IMR-90 (cell line): ENCODE data around the gene TNFRSF14. TPM values are rescaled to one million over a fixed set of nuclear protein-coding genes. Genes with fewer than 3 reads are reported as not detected.

Source experiments
- ATAC-seq: fragments of 200-7000 bp; cut with Tn5 transposase; 2 replicates; pipeline ENCODE4 v1.9.1; 2020; ENCODE audit warnings: low read depth, mild to moderate bottlenecking, moderate library complexity
- BruUV-seq: library from RNA; stranded (reverse); fragments of 400-500 nt; replicated peaks from 2 replicates; lab custom pipeline; 2021; lab: Mats Ljungman, UMichigan
- CTCF ChIA-PET: fragments of 300-600 bp; formaldehyde crosslinking; extraction: SDS; loops from one replicate; lab custom pipeline; 2021; ENCODE audit warnings: antibody characterized with exemption; lab: Yijun Ruan, JAX
- POLR2A ChIA-PET: fragments of 300-600 bp; sonication (Branson Sonifier 250); formaldehyde crosslinking; loops from one replicate; lab custom pipeline; 2022; ENCODE audit warnings: antibody characterized with exemption; ENCODE audit not compliant: unreplicated experiment; lab: Charles Lee
- DNase-seq: peaks from one replicate; pipeline ENCODE4 v3.0.0; 2013
- H2AFZ ChIP-seq: replicated peaks from 2 replicates; pipeline ENCODE3; 2013; ENCODE audit warnings: low read length, mild to moderate bottlenecking; ENCODE audit not compliant: poor library complexity
- H2AK5ac ChIP-seq: 2 replicates; pipeline ENCODE4 v1.6.1; 2013; ENCODE audit warnings: low read depth, low read length, inconsistent platforms
- H2AK9ac ChIP-seq: replicated peaks from 2 replicates; pipeline ENCODE3; 2013; ENCODE audit warnings: mild to moderate bottlenecking, low read depth, low read length, moderate library complexity; ENCODE audit not compliant: poor library complexity
- H2BK120ac ChIP-seq: 2 replicates; pipeline ENCODE4 v1.6.1; 2013; ENCODE audit warnings: low read depth, low read length, inconsistent platforms
- H2BK15ac ChIP-seq: 3 replicates; pipeline ENCODE4 v1.6.1; 2013; ENCODE audit warnings: low read depth, low read length, inconsistent platforms
- H2BK20ac ChIP-seq: 2 replicates; pipeline ENCODE4 v1.6.1; 2013; ENCODE audit warnings: low read depth, mild to moderate bottlenecking, inconsistent platforms, low read length, moderate library complexity
- H2BK5ac ChIP-seq: 2 replicates; pipeline ENCODE4 v1.6.1; 2013; ENCODE audit warnings: mild to moderate bottlenecking, low read depth, low read length, inconsistent platforms; ENCODE audit not compliant: poor library complexity, severe bottlenecking
- H3K14ac ChIP-seq: replicated peaks from 2 replicates; pipeline ENCODE4 v1.6.1; 2013; ENCODE audit warnings: low read depth, low read length, inconsistent platforms
- H3K18ac ChIP-seq: 2 replicates; pipeline ENCODE4 v1.6.1; 2013; ENCODE audit warnings: low read depth, low read length, control low read depth
- H3K23ac ChIP-seq: 2 replicates; pipeline ENCODE4 v1.6.1; 2013; ENCODE audit warnings: low read depth, low read length, inconsistent platforms
- H3K27ac ChIP-seq: 2 replicates; pipeline ENCODE4 v1.5.1; 2013; ENCODE audit warnings: mild to moderate bottlenecking, control low read depth, low read length; ENCODE audit not compliant: insufficient read depth
- H3K27me3 ChIP-seq: 2 replicates; pipeline ENCODE4 v1.6.1; 2013; ENCODE audit warnings: low read length; ENCODE audit not compliant: control insufficient read depth, insufficient read depth
- H3K36me3 ChIP-seq: 2 replicates; pipeline ENCODE4 v1.6.1; 2013; ENCODE audit warnings: low read length, mixed read lengths; ENCODE audit not compliant: control insufficient read depth, insufficient read depth
- H3K4ac ChIP-seq: 2 replicates; pipeline ENCODE4 v1.6.1; 2013; ENCODE audit warnings: low read depth, low read length, inconsistent platforms
- H3K4me1 ChIP-seq: 2 replicates; pipeline ENCODE4 v1.6.1; 2013; ENCODE audit warnings: low read length, mixed read lengths; ENCODE audit not compliant: control insufficient read depth, insufficient read depth
- H3K4me2 ChIP-seq: 2 replicates; pipeline ENCODE4 v1.6.1; 2013; ENCODE audit warnings: low read depth, mild to moderate bottlenecking, control low read depth, low read length, moderate library complexity
- H3K4me3 ChIP-seq: 2 replicates; pipeline ENCODE4 v1.5.1; 2013; ENCODE audit warnings: low read depth, mild to moderate bottlenecking, control low read depth, low read length, moderate library complexity; ENCODE audit not compliant: insufficient read depth
- H3K56ac ChIP-seq: 2 replicates; pipeline ENCODE4 v1.6.1; 2013; ENCODE audit warnings: low read length, inconsistent platforms; ENCODE audit not compliant: insufficient read depth; ENCODE audit errors: extremely low read depth
- H3K79me1 ChIP-seq, 2 experiments: 2 replicates each; pipeline ENCODE4 v1.6.1; 2013; ENCODE audit warnings: low read length in 2 of 2, inconsistent platforms in 1 of 2, low read depth in 1 of 2
- H3K9ac ChIP-seq: 2 replicates; pipeline ENCODE4 v1.6.1; 2013; ENCODE audit warnings: low read depth, low read length, control low read depth
- H3K9me1 ChIP-seq: 2 replicates; pipeline ENCODE4 v1.6.1; 2013; ENCODE audit warnings: low read length, inconsistent platforms; ENCODE audit not compliant: insufficient read depth
- H3K9me3 ChIP-seq: 2 replicates; pipeline ENCODE4 v1.6.1; 2013; ENCODE audit warnings: low read length; ENCODE audit not compliant: control insufficient read depth, insufficient read depth
- H4K20me1 ChIP-seq: 2 replicates; pipeline ENCODE4 v1.6.1; 2013; ENCODE audit warnings: low read length, inconsistent platforms; ENCODE audit not compliant: insufficient read depth
- H4K5ac ChIP-seq: 2 replicates; pipeline ENCODE4 v1.6.1; 2013; ENCODE audit warnings: mild to moderate bottlenecking, low read depth, low read length, control low read depth
- H4K8ac ChIP-seq, 2 experiments: 2 replicates each; pipeline ENCODE4 v1.6.1; 2013; ENCODE audit warnings: low read depth in 2 of 2, low read length in 2 of 2, control low read depth in 1 of 2, inconsistent platforms in 1 of 2
- H4K91ac ChIP-seq: 2 replicates; pipeline ENCODE4 v1.6.1; 2013; ENCODE audit warnings: low read depth, low read length, inconsistent platforms; ENCODE audit not compliant: insufficient read depth
- BHLHE40 ChIP-seq: fragments of 150-350 bp; IDR thresholded peaks from 2 replicates; pipeline ENCODE4 v1.6.1; 2016; ENCODE audit warnings: mild to moderate bottlenecking, low read depth, low read length
- CEBPB ChIP-seq: IDR thresholded peaks from 2 replicates; pipeline ENCODE4 v1.6.1; 2012; ENCODE audit warnings: low read depth, low read length, improper control_type of control experiment
- CHD1 ChIP-seq: IDR thresholded peaks from 2 replicates; pipeline ENCODE4 v1.6.1; 2012; ENCODE audit warnings: low read depth, low read length, improper control_type of control experiment
- FOS ChIP-seq: fragments of 150-350 bp; IDR thresholded peaks from 2 replicates; pipeline ENCODE4 v1.6.1; 2016; ENCODE audit warnings: low read depth, low read length
- MAFK ChIP-seq: IDR thresholded peaks from 2 replicates; pipeline ENCODE4 v1.6.1; 2012; ENCODE audit warnings: low read depth, low read length, improper control_type of control experiment
- MAZ ChIP-seq: IDR thresholded peaks from 2 replicates; pipeline ENCODE4 v1.6.1; 2012; ENCODE audit warnings: low read depth, mild to moderate bottlenecking, low read length, improper control_type of control experiment, moderate library complexity, borderline replicate concordance
- MXI1 ChIP-seq: IDR thresholded peaks from 2 replicates; pipeline ENCODE4 v1.6.1; 2012; ENCODE audit warnings: low read depth, mild to moderate bottlenecking, low read length, moderate library complexity, borderline replicate concordance
- NFE2L2 ChIP-seq: fragments of 150-350 bp; IDR thresholded peaks from 2 replicates; pipeline ENCODE4 v1.6.1; 2016; ENCODE audit warnings: low read depth, mild to moderate bottlenecking, low read length
- POLR2A ChIP-seq: IDR thresholded peaks from 2 replicates; pipeline ENCODE4 v1.6.1; 2012; ENCODE audit warnings: mild to moderate bottlenecking, low read depth, low read length
- RAD21 ChIP-seq: IDR thresholded peaks from 2 replicates; pipeline ENCODE4 v1.6.1; 2012; ENCODE audit warnings: low read length, improper control_type of control experiment
- RCOR1 ChIP-seq: IDR thresholded peaks from 2 replicates; pipeline ENCODE4 v1.6.1; 2012; ENCODE audit warnings: mild to moderate bottlenecking, low read length, improper control_type of control experiment; ENCODE audit not compliant: insufficient replicate concordance
- RFX5 ChIP-seq: IDR thresholded peaks from 2 replicates; pipeline ENCODE4 v1.8.0; 2012; ENCODE audit warnings: low read depth, mild to moderate bottlenecking, low read length, moderate library complexity
- USF2 ChIP-seq: fragments of 150-350 bp; IDR thresholded peaks from 2 replicates; pipeline ENCODE4 v1.6.1; 2017; ENCODE audit warnings: mild to moderate bottlenecking, antibody characterized with exemption, low read length, low read depth
- WGBS, 2 experiments: methylation state at CpG; one replicate each; pipeline versions ENCODE4 v1.1.5 to v1.1.7; 2013; ENCODE audit warnings: missing lambda C conversion rate in 2 of 2; ENCODE audit not compliant: insufficient read length in 1 of 2; ENCODE audit errors: extremely low coverage in 2 of 2; 5-methylcytosine and 5-hydroxymethylcytosine counted together
- dilution Hi-C: fragments of 300-500 bp; cut with HindIII; formaldehyde crosslinking; loops from one replicate; pipeline ENCODE4 v1.14.3; 2018; ENCODE audit warnings: low sequenced_read_pairs; ENCODE audit not compliant: unreplicated experiment
- in situ Hi-C: fragments of 300-500 bp; cut with MboI; formaldehyde crosslinking; loops from 3 replicates; pipeline ENCODE4 v1.14.3; 2019; ENCODE audit warnings: low sequenced_read_pairs, inconsistent platforms, mixed read lengths
- intact Hi-C: fragments of 100-400 bp; cut with micrococcal nuclease; formaldehyde crosslinking; loops from 2 replicates; pipeline ENCODE4 v1.10.0; 2022
- polyA plus RNA-seq, 3 experiments: library from polyadenylated mRNA; depleted of rRNA; stranded (reverse); fragments of >200 nt; gene quantifications; 2 replicates each; pipeline ENCODE4 v1.2.3, GENCODE V29; 2012; ENCODE audit warnings: low replicate concordance in 1 of 3
- total RNA-seq: library from RNA; depleted of rRNA; stranded (reverse); fragments of >200 nt; gene quantifications from 2 replicates; pipeline ENCODE4 v1.2.3, GENCODE V29; 2012

Gene TNFRSF14
- total and polyA plus RNA-seq, 2 of the 4 experiments (the other 2 are of a cell fraction), result 1.3 to 4.2 TPM

- no peak for TF ChIP-seq FOS
Measured at GRCh38 chr1:2589431-2590232, 33.5 kb downstream of the TNFRSF14 start (continued).

DNA sequence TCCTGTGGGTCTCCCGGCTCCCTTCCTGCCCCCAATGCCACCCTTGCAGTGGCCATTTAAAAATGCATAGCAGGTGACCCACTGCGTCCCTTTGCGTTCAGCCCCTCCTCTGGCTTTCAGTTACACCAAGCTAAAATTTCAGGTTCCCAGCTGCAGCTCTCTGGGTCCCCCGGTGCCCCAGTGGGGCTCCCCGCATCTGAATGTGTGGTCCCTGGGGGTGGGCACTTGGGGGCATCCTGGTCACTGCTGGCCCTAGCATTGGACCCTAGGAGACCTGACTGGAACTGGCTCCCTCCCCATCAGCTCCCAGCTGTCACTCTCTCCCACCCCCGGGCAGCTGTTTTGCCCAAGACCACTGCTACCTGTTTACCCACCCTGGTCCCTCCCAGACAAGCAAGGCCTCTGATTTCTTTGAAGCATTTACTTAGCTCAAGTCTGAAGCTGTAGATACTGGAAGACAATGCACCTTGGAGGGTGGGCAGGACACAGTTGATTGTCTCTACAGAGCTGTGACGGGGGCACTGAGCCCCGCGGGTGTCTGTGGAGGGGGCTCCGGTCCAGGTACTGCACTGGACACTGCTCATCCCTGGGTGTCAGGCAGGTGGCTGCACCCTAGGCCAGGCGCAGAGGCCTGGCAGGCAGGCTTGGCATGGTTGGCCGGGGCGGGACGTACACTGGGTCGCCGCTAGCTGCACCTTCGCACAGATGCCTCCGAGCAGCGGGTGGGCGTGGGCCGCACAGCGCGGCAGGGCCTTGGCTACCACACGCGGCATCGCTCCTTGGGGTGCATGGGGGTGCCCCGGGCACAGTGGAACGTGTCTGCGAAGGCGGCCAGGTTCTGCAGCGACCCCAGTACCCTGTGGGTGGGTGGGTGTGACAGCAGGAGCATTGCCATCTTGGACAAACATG, 34.3 kb downstream of the TNFRSF14 start:
- H3K4me2 ChIP-seq, result no peak overlapping the region
- no peak overlapping the region for H2BK120ac ChIP-seq
- H3K9me1 ChIP-seq, result no peaks in the 10 kb centered on the region
- no peak overlapping the region for H3K4me3 ChIP-seq
- DNase-seq (no peak), ATAC-seq (no peak)
- no peak overlapping the region for H3K4ac ChIP-seq
- intact Hi-C loops, result no loop called here
- no peak overlapping the region for H4K91ac ChIP-seq
- H3K79me1 ChIP-seq, result peaks cover 0 to 15% of the 10 kb centered on the region in 2 experiments; a peak in 2 of 4 replicates
- H3K18ac ChIP-seq, result no peak overlapping the region
- no peaks in the 10 kb centered on the region; the same call in 1 of the 2 replicates for H4K20me1 ChIP-seq
- dilution Hi-C loops, result no loop called here
- in situ Hi-C loops, result no loop called here
- peaks cover 2% of the 10 kb centered on the region; the same call in 1 of the 2 replicates for H3K36me3 ChIP-seq
- no peak overlapping the region for H2BK15ac ChIP-seq
- no peak overlapping the region for H3K14ac ChIP-seq
- no peaks in the 10 kb centered on the region for H3K9me3 ChIP-seq
- no peak overlapping the region for H3K23ac ChIP-seq
- H3K27ac ChIP-seq, result no peak overlapping the region
- no peak overlapping the region for H4K8ac ChIP-seq
- ChIA-PET POLR2A (no interaction called here), CTCF (no interaction called here)
- H2AK5ac ChIP-seq, result no peak overlapping the region
- no TSS peak for BruUV-seq
- 97% methylated on average over 17 of the region's 31 CpGs; no CpG with 5 or more reads in 1 of the 2 experiments for WGBS, 2 experiments
- no peak overlapping the region for H4K5ac ChIP-seq
- H2BK20ac ChIP-seq, result no peak overlapping the region
- no peak overlapping the region for H2BK5ac ChIP-seq
- H3K4me1 ChIP-seq, result peaks cover 4% of the 10 kb centered on the region; the same call in 1 of the 2 replicates
- H3K9ac ChIP-seq, result no peak overlapping the region
- H3K56ac ChIP-seq, result no peak overlapping the region
- no peak overlapping the region for H2AK9ac ChIP-seq
- H3K27me3 ChIP-seq, result no peaks in the 10 kb centered on the region; the same call in 1 of the 2 replicates
- no peak overlapping the region for H2AFZ ChIP-seq
- TF ChIP-seq CHD1, result no peak
- TF ChIP-seq RCOR1, result no peak
- TF ChIP-seq POLR2A, result no peak
- TF ChIP-seq MXI1, result no peak
- TF ChIP-seq BHLHE40, result no peak
- no peak for TF ChIP-seq MAFK
- TF ChIP-seq NFE2L2, result no peak
- TF ChIP-seq USF2, result no peak
- no peak for TF ChIP-seq RFX5
- TF ChIP-seq CEBPB, result no peak
- no peak for TF ChIP-seq RAD21
- TF ChIP-seq MAZ, result no peak
- no peak for TF ChIP-seq FOS
